ENCODE data around the gene SPAG9.
A peak's percentile ranks its signal among the peaks of the same experiment; 100 is the strongest.

SPAG9 gene

DNA sequence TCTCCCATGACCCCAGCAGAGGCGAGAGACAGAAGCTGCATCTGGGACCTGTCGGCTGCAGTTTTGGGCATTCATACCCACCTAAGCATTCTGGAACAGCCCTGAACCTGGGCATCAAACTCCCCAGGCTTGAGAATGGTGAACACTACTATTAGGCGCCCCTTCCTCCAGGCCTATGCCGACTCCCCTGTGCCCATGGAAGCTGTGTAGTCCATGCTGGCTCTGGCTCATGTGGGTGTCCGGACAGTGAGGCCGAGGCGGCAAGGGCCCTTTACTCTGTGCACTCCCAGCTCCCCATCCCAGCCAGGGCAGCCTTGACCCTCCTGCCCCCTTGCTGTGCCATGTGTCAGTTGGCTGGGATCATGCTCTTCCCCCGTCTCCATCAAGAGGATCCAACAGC lies 165.5 kb downstream of the SPAG9 start (continued):
- TF ChIP-seq SCRT1 (tag by site-specific recombination; IDR thresholded peaks at IDR 0.05; ENCODE audit: borderline replicate concordance), result no peak

- Histone ChIP-seq H3K4me1 (ENCODE audit: control insufficient read depth, insufficient read depth, low read length) (no peaks in the 10 kb centered on the region; the same call in 1 of the 2 replicates), H3K4me3 (ENCODE audit: low read depth, low read length) (no peak overlapping the region), H3K27ac (ENCODE audit: extremely low read depth, low read depth, low read length) (peak overlapping the region; percentile 70), H3K36me3 (ENCODE audit: control insufficient read depth in 2 of 2, insufficient read depth in 1 of 2, low read length in 2 of 2) (peaks cover 0 to 5% of the 10 kb centered on the region in 2 experiments; a peak in 1 of 3 replicates), H3K9me3 (ENCODE audit: control insufficient read depth, insufficient read depth, low read depth, low read length) (no peaks in the 10 kb centered on the region)
- POLR2A ChIA-PET, result interaction anchor here (0.7 to 4.9 kb wide), 9 partner anchors 10 to 199 kb away, joined by 3 to 106 read pairs (median 3); partner anchors contain the start of genes NME1 and TOB1
- CTCF ChIA-PET, result interaction anchor here (0.7 to 12.1 kb wide), 13 partner anchors 9 to 171 kb away, joined by 3 to 329 read pairs (median 5); no protein-coding TSS in a partner anchor
- TF ChIP-seq KLF10 (tag by site-specific recombination; IDR thresholded peaks at IDR 0.05) (no peak), ZNF433 (tag by site-specific recombination; IDR thresholded peaks at IDR 0.05; ENCODE audit: low read depth) (no peak), SALL2 (tag by site-specific recombination; IDR thresholded peaks at IDR 0.05; ENCODE audit: borderline replicate concordance) (no peak)
- TF ChIP-seq, protein P1, sequence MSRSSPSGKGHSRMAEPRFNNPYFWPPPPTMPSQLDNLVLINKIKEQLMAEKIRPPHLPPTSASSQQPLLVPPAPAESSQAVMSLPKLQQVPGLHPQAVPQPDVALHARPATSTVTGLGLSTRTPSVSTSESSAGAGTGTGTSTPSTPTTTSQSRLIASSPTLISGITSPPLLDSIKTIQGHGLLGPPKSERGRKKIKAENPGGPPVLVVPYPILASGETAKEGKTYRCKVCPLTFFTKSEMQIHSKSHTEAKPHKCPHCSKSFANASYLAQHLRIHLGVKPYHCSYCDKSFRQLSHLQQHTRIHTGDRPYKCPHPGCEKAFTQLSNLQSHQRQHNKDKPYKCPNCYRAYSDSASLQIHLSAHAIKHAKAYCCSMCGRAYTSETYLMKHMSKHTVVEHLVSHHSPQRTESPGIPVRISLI (tag by site-specific recombination; IDR thresholded peaks at IDR 0.05), result no peak
Observed at GRCh38 chr17:50954641-50955121, 166.0 kb downstream of the SPAG9 start.

DNA sequence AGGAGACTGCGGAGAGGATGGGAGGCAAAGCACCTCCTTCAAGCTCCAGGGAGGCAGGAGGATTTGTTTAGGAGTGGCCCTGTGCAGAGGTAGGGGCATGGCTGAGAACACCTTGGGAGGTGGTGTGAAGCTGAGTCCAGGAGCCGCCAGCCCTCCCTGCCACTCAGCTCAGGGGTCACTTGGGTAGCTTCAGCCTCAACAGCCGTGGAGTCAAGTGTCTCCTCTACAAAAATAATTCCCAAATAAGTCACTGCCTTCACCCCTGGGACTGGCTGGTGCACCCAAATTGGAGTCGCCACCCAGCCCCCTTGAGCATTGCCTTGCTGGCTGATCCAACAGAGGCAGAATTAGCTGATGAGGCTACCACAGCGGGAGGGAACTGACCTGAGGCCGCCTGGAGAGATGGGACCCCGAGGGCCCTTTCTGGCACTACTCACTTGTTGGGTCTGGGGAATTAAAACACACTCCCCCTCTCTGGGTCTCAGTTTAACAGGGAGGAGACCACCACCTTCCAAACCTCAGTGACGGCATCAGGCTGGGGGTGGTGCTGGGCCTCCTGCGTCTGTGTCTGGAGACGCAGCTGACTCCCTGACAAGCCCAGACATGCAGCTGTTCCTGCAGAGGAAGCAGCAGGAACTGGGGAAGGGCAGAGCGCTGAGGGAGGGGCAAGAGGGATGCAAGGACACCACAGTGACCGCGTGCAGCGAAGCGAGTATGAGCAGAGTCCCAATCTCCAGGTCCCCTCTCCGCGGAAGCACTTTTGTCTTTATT lies 166.7 kb downstream of the SPAG9 start:
- ChIA-PET CTCF (interaction anchor here (0.5 to 12.1 kb wide), 18 partner anchors 9 to 273 kb away, joined by 3 to 329 read pairs (median 5); partner anchors contain the start of gene NME1), POLR2A (interaction anchor here (0.6 to 4.9 kb wide), 11 partner anchors 9 to 199 kb away, joined by 3 to 106 read pairs (median 3); partner anchors contain the start of genes NME1 and TOB1)
- H3K27ac ChIP-seq (ENCODE audit: extremely low read depth, low read depth, low read length), result peak overlapping the region; percentile 70
- no peaks in the 10 kb centered on the region; the same call in 1 of the 2 replicates for H3K4me1 ChIP-seq (ENCODE audit: control insufficient read depth, insufficient read depth, low read length)
- no peaks in the 10 kb centered on the region for H3K9me3 ChIP-seq (ENCODE audit: control insufficient read depth, insufficient read depth, low read depth, low read length)
- no peak overlapping the region; the same call in 1 of the 2 replicates for H3K4me3 ChIP-seq (ENCODE audit: low read depth, low read length)
- no peaks in the 10 kb centered on the region for H3K36me3 ChIP-seq (ENCODE audit: control insufficient read depth in 2 of 2, insufficient read depth in 1 of 2, low read length in 2 of 2)
- TF ChIP-seq ZNF701 (tag by site-specific recombination; IDR thresholded peaks at IDR 0.05) (no peak), ZNF596 (tag by site-specific recombination; IDR thresholded peaks at IDR 0.05) (no peak), KLF8 (tag by site-specific recombination; IDR thresholded peaks at IDR 0.05) (peak; percentile 71), ZBTB44 (tag by site-specific recombination; IDR thresholded peaks at IDR 0.05) (peak; percentile 97), ZNF571 (tag by site-specific recombination; IDR thresholded peaks at IDR 0.05) (no peak), WT1 (tag by site-specific recombination; IDR thresholded peaks at IDR 0.05) (peak; percentile 81), ZNF791 (tag by site-specific recombination; IDR thresholded peaks at IDR 0.05) (no peak), ZNF324 (tag by site-specific recombination; IDR thresholded peaks at IDR 0.05) (0 out of 2 replicates have a peak, but pooled peaks have one; percentile 32), ZNF394 (tag by site-specific recombination; IDR thresholded peaks at IDR 0.05; ENCODE audit: borderline replicate concordance) (peak; percentile 74; the same call in 1 of the 2 replicates), ZNF114 (tag by site-specific recombination; IDR thresholded peaks at IDR 0.05) (no peak), KLF16 (tag by site-specific recombination; IDR thresholded peaks at IDR 0.05) (no peak), ZSCAN4 (tag by site-specific recombination; IDR thresholded peaks at IDR 0.05) (0 out of 2 replicates have a peak, but pooled peaks have one; percentile 17), ZNF626 (tag by site-specific recombination; IDR thresholded peaks at IDR 0.05) (no peak), SP2 (tag by site-specific recombination; IDR thresholded peaks at IDR 0.05) (no peak; the same call in 1 of the 2 replicates), PRDM6 (tag by site-specific recombination; IDR thresholded peaks at IDR 0.05) (no peak), PBX3 (CRISPR knock-in tag; IDR thresholded peaks at IDR 0.05) (peak; percentile 70), ZNF391 (tag by site-specific recombination; IDR thresholded peaks at IDR 0.05; ENCODE audit: borderline replicate concordance, low read depth) (peak; percentile 61; the same call in 1 of the 2 replicates)
- TF ChIP-seq, protein P2, sequence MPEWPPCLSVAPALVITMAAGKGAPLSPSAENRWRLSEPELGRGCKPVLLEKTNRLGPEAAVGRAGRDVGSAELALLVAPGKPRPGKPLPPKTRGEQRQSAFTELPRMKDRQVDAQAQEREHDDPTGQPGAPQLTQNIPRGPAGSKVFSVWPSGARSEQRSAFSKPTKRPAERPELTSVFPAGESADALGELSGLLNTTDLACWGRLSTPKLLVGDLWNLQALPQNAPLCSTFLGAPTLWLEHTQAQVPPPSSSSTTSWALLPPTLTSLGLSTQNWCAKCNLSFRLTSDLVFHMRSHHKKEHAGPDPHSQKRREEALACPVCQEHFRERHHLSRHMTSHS (tag by site-specific recombination; IDR thresholded peaks at IDR 0.05), result no peak
